ENCODE results near the gene PLEKHG2. TPM values are rescaled to one million over a fixed set of nuclear protein-coding genes. Genes with fewer than 3 reads are reported as not detected.

The PLEKHG2 gene
- total RNA-seq, 1 donor from 2014 or later = 27.3 TPM

DNA sequence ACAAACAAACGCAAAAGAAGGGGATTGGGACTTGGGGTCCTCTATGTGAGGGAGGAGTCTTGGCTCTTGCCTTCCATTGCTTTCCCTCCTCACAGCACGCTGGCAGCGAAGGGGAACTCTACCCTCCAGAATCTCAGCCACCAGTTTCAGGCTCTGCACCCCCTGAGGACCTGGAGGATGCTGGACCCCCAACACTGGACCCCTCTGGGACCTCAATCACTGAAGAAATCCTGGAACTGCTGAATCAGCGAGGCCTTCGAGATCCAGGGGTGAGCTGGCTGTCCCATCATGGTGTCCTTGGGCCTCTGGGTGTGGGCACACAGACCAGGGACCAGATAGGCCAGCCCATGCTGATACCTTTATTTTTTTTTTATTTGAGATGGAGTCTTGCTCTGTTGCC is 9.6 kb downstream of the PLEKHG2 start:
- DNase-seq = no peak

GRCh38 chr19:39423258-39424086 is 11.0 kb downstream of the PLEKHG2 start:
- DNase-seq = no peak

DNA sequence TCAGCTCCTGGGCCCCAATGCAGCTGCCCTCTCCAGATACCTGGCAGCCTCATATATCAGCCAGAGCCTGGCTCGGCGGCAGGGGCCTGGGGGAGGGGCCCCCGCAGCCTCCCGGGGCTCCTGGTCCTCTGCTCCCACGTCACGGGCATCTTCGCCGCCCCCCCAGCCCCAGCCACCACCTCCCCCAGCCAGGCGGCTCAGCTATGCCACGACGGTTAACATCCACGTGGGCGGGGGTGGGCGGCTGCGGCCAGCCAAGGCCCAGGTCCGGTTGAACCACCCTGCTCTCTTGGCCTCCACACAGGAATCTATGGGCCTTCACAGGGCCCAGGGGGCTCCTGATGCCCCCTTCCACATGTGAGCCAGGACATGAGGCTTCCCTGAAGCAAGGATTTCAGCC is 12.5 kb downstream of the PLEKHG2 start:
- no peak for DNase-seq

GRCh38 chr19:39425744-39426143 is 13.3 kb downstream of the PLEKHG2 start:
- DNase-seq = no peak

DNA sequence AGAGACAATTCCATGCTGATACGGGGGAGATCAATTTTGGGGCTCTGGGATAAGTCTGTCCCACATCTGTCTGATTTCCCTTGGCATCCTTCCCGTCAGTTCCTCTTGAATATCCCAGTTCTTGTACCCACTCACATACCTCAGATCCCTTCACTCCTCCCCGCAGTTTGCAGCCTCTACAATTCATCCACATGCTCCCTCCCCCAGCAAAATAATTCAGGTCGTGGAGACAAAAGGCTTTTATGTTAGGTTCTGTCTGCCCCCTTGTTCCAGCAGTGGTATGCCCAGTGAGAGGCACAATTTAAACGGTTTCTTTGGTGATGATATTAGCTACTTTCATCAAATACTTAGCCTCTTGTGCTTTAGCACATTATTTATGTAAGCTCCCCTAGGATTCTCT is 13.7 kb downstream of the PLEKHG2 start:
- no peak for DNase-seq

GRCh38 chr19:39427707-39428106 is 15.2 kb downstream of the PLEKHG2 start:
- DNase-seq = no peak

GRCh38 chr19:39428283-39429112 is 16.0 kb downstream of the PLEKHG2 start:
- DNase-seq = no peak

DNA sequence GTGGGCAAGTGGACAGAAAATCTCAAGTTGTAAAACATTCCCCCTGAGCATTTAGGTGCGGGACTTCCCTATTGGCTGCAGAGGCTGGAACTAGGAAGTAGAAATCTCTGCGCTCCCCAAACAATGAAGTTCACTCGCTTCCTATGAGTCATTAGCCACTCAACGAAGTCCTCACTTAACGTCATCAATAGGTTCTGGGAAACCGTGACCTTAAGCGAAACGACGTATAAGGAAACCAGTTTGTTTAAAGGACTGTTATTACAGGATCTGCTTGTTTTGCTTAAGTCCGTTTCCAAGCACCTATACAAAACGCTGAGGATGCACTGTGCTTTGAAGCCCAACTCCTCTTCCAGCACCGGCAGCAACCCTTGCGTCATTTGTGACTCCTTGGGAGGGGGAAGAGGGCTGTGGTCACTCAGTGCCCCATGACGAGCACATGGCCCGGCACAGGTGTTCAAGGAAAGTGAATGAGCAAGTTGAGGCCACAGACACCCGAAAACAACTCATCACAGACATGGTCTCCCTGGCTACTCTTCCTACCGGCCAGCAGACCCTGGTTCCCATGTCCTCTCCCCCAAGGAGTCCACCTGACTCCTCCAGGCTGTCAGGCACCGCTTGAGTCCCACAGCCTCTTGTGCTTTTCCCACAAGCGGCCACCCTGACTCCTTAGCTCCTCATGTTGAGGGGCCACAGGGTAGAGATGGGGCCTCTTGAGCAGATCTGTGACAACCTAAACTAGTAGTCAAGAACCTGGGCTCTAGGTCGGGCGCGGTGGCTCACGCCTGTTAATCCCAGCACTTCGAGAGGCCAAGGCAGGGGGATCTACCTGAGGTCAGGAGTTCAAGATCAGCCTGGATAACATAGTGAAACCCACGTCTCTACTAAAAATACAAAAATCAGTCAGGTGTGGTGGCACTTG is 18.5 kb downstream of the PLEKHG2 start:
- no peak for DNase-seq

DNA sequence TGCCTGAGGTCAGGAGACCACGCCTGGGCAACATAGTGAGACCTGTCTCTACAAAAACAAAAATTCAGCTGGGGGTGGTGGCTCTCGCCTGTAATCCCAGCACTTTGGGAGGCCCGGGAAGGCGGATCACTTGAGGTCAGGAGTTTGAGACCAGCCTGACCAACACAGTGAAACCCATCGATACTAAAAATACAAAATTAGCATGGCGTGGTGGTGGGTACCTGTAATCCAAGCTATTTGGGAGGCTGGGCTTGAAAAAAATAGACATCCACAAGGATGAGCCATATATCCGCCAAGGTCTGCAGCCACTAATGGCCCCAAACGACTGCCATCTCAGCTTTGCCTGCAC is 20.2 kb downstream of the PLEKHG2 start:
- DNase-seq = no peak

- no peak for DNase-seq
These were observed 21.1 kb downstream of the PLEKHG2 start for GRCh38 chr19:39433480-39434079.

GRCh38 chr19:39434123-39435076 is 21.9 kb downstream of the PLEKHG2 start:
- no peak for DNase-seq

DNA sequence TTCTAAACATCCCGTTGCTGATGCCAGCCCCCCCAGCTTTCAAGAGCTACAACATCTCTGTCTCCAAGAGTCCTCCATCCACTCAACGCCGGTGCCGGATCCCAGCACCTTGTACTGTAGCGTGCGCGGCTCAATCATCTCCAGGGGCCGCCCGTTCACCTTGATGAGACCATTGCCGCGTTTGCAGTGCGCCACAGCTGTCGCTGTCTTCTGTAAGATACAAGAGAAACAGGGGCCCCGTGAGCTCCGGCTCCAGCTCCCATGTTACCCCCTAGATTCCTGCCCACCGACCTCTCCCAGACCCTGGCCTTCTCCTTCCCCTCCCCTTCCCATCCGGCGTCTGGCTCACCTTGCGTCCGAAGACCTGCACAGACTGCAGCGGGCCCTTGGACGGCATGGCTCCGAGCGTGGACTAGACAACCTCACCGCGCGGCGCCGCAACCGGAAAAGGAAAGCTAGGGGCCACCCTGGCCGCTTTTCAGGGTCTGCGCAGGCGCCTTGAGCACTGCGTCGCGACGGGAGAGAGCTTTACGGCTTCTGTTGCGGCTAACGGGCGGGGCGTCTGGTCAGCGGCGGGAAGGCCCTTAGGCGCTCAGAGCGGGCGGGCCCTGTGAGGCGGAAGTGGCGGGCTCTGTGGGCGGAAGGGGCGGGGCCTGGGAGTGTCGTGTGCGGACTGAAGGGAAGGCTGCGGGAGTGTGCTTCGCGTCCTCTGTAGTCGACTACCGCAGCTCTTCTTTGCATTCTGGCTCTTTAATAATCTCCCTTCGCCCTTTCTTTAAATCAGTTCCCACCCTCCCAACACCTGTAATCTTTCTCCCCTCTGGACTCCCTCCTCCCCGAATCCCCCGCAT is 23.3 kb downstream of the PLEKHG2 start, which contains the start of gene RPS16:
TSS of gene RPS16 (minus strand) at position 451 of the 851 bp plus-strand sequence. CDS start at position 397, 54 bp downstream.
- DNase-seq = peak; percentile 98

DNA sequence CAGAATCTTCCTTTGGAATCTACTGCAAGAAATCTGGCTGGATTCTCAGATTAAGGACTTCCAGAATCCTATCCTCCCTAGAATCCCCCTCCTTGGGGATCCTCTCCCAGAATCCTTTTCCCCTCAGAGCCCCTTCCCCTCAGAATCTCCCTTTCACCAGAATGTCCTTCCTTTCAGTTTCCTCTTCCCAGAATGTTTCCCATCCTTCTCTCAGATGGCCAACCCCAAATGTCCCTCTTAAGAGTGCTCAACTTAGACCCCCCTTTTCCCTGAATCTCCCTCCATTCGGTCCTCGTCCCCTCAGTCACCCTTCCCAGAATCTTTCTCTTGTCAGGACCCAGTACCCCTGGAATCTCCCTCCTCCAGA is 23.9 kb downstream of the PLEKHG2 start:
- no peak for DNase-seq

GRCh38 chr19:39438270-39438934 is 25.9 kb downstream of the PLEKHG2 start:
- DNase-seq = no peak

DNA sequence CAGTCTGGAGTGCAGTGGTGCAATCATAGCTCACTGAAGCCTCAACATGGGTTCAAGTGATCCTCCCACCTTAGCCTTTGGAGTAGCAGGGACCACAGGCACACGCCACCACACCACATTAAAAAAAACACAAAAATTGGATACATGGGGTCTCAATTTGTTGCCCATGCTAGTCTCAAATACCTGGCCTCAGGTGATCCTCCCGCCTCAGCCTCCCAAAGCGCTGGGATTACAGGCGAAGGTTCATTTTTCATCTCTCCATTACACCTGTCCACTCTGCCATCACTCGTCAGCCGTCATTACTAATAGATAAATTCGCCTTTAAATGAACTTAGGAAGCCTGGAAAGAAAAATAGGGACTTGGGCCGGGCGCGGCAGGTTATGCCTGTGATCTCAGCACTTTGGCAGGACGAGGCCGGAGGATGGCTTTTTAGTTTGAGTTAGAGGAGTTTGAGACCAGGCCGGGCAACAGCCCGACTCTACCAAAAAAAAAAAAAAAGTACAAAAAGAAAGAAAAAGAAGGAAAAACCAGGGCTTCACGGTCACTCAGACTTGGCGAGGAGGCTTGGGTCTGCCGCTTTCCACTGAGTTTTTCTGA is 32.2 kb downstream of the PLEKHG2 start:
- no peak for DNase-seq

- peak; percentile 95 for DNase-seq
These were observed 33.0 kb downstream of the PLEKHG2 start, which contains the start of gene SUPT5H for GRCh38 chr19:39445196-39446111. Gene SUPT5H, plus strand, starts transcription at chr19:39445582. Its CDS starts 309 bp downstream, at chr19:39445891.

GRCh38 chr19:39446365-39447084 is 34.1 kb downstream of the PLEKHG2 start:
- DNase-seq = no peak

Data from occipital lobe (tissue), 2 donors.